BJ (cell line): ENCODE measurements around the gene RNU2-63P. TPM values are rescaled to one million over a fixed set of nuclear protein-coding genes. Genes with fewer than 3 reads are reported as not detected.
"Not testable (repeated sequence)": the region's sequence is repeated elsewhere in the genome, so short reads cannot be mapped to it uniquely, and the experiment has no call there.

Source experiments
- CTCF ChIA-PET: fragments of 350-600 bp; formaldehyde crosslinking; extraction: SDS; loops from one replicate; lab custom pipeline; 2021; ENCODE audit warnings: antibody characterized with exemption, inconsistent platforms; lab: Yijun Ruan, JAX
- POLR2A ChIA-PET: fragments of 300-600 bp; sonication (Branson Sonifier 250); formaldehyde crosslinking; extraction: SDS; loops from one replicate; lab custom pipeline; 2021; ENCODE audit warnings: antibody characterized with exemption; lab: Charles Lee
- DNase-seq: peaks from one replicate; pipeline ENCODE4 v3.0.0-alpha.2; 2011; ENCODE audit warnings: low read depth
- H3K27me3 ChIP-seq: 2 replicates; pipeline ENCODE4 v1.6.0; 2011; ENCODE audit warnings: low read length; ENCODE audit not compliant: control insufficient read depth, insufficient read depth
- H3K36me3 ChIP-seq: 2 replicates; pipeline ENCODE4 v1.5.1; 2011; ENCODE audit warnings: low read length; ENCODE audit not compliant: control insufficient read depth, insufficient read depth
- H3K4me3 ChIP-seq: 2 replicates; pipeline ENCODE4 v1.5.1; 2011; ENCODE audit warnings: low read depth, mild to moderate bottlenecking, control low read depth, low read length
- polyA plus RNA-seq: library from polyadenylated mRNA; depleted of rRNA; stranded (reverse); fragments of >200 nt; gene quantifications from 2 replicates; pipeline ENCODE4 v1.2.3, GENCODE V29; 2011
- TF ChIP-seq, protein P1 (sequence below): IDR thresholded peaks from 2 replicates; pipeline ENCODE4 v1.5.1; 2011; ENCODE audit warnings: low read depth, mild to moderate bottlenecking, control low read depth, inconsistent platforms, low read length, moderate library complexity; ENCODE audit not compliant: insufficient read depth

Gene RNU2-63P
- polyA plus RNA-seq, 1 experiment, result not detected

DNA sequence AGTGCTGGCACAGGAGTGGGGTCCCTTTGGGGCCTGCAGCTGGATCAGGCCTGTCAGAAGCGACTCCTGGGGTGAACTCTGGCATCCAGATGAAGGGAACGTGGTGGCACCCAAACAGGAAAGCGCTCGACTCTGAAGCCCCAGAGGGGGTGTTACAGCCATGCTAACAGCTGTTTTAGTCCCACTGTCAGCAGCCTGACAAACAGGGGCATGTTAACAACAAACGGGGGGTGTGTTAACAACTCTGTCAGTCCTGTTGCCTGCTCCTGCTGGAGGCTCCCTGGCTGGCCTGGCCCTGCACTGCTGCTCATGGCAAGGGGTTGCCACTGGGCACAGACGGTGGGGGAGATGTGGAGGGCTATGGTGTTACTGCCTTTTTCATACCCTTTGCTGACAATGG lies 2.6 kb upstream of the RNU2-63P start:
- H3K4me3 ChIP-seq, result no peak overlapping the region
- H3K27me3 ChIP-seq, result no peaks in the 10 kb centered on the region
- ChIA-PET CTCF (interaction anchor here (1.5 kb wide), 1 partner anchor 17 kb away, joined by 4 read pairs; no protein-coding TSS in a partner anchor), POLR2A (no interaction called here)
- DNase-seq, result no peak
- H3K36me3 ChIP-seq, result no peaks in the 10 kb centered on the region
- TF ChIP-seq, protein P1, sequence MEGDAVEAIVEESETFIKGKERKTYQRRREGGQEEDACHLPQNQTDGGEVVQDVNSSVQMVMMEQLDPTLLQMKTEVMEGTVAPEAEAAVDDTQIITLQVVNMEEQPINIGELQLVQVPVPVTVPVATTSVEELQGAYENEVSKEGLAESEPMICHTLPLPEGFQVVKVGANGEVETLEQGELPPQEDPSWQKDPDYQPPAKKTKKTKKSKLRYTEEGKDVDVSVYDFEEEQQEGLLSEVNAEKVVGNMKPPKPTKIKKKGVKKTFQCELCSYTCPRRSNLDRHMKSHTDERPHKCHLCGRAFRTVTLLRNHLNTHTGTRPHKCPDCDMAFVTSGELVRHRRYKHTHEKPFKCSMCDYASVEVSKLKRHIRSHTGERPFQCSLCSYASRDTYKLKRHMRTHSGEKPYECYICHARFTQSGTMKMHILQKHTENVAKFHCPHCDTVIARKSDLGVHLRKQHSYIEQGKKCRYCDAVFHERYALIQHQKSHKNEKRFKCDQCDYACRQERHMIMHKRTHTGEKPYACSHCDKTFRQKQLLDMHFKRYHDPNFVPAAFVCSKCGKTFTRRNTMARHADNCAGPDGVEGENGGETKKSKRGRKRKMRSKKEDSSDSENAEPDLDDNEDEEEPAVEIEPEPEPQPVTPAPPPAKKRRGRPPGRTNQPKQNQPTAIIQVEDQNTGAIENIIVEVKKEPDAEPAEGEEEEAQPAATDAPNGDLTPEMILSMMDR, result no peak

DNA sequence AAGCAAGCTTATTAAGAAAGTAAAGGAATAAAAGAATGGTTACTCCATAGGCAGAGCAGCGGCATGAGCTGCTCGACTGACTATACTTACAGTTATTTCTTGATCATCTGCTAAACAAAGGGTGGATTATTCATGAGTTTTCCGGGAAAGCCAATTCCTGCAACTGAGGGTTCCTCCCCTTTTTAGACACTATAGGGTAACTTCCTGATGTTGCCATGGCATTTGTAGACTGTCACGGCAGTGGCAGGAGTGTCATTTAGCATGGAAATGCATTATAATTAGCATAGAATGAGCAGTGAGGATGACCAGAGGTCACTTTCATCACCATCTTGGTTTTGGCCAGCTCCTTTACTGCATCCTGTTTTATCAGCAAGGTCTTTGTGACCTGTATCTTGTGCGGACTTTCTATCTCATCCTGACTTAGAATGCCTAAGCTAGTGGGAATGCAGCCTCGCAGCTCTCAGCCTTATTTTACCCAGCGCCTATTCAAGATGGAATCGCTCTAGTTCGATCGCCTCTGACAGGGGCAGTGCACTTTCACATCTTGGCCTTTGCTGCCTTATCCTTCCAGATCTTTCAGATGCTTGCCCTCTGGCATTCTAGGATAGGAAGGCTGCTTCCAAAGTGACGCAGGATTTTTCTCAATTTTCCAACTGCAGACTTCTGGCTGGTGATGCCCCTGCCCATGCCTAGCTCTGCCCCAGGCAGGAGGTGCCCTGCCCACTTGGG lies 1.9 kb upstream of the RNU2-63P start:
- POLR2A ChIA-PET, result not testable (repeated sequence)

DNA sequence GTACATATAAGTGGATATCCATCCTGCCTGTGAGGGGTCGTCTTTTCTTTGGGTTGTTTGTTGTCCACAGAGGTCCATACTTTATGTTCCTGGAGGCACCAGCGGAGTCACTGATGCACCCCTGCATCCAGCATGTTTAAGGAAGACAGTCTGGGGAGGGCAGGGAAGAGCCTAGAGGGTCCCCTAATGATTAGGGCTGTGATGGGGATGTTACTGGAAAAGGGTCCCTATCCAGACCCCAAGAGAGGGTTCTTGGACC lies 1.4 kb upstream of the RNU2-63P start:
- H3K36me3 ChIP-seq, DNase-seq, CTCF ChIA-PET, H3K4me3 ChIP-seq, H3K27me3 ChIP-seq, POLR2A ChIA-PET: not testable (repeated sequence)

More for the DNA sequence above, 1.9 kb upstream of the RNU2-63P start:
- H3K4me3 ChIP-seq, H3K36me3 ChIP-seq, H3K27me3 ChIP-seq, DNase-seq: not testable (repeated sequence)
- CTCF ChIA-PET, result interaction anchor here (1.5 kb wide), 1 partner anchor 16 kb away, joined by 4 read pairs; no protein-coding TSS in a partner anchor

DNA sequence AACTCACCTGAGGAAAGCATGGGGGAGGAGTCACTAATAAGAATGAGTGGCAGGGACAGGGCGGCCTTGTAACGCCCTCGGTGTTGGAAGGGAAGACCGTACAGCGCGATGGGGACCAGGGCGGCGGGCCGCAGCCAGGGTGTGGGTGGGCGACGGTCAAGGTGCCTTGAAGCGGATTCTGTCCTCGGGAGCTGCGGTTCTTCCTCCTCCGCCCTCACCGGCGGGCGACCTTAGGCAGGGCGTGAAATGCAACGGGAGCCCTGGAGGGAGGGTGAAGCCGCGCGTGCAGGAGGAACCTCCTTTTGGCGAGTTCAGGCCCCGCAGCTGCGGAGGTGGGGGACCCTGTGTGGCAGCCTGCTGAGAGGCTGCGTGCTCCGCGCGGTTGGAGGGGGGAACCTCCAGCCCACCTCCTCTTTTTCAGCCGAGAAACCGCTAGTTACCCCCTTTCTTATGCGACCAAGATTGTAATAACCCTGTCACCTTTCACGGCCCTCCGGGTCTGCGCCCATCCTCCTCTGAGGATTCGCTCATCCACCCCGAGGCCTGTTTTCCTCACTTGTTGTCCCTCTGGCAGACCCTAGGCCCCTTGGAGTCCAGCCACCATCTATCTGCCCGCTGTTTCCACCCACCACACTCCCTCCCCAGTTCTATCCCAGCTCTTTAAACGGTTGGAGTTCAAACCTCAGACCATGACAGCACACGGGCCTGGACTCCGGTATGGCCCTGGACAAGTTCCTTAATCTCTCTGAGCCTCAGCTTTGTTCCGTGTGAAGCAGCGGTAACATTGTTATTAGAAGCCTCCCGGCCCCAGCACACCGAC lies 823 bp upstream of the RNU2-63P start:
- POLR2A ChIA-PET, result no interaction called here
- CTCF ChIA-PET, result interaction anchor here (1.0 to 2.7 kb wide), 2 partner anchors 12 to 15 kb away, joined by 3 to 10 read pairs; no protein-coding TSS in a partner anchor
- H3K36me3 ChIP-seq, result no peaks in the 10 kb centered on the region
- H3K4me3 ChIP-seq, result peak overlapping the region; percentile 42
- TF ChIP-seq, protein P1, result no peak
- no peaks in the 10 kb centered on the region; the same call in 1 of the 2 replicates for H3K27me3 ChIP-seq
- DNase-seq, result no peak

DNA sequence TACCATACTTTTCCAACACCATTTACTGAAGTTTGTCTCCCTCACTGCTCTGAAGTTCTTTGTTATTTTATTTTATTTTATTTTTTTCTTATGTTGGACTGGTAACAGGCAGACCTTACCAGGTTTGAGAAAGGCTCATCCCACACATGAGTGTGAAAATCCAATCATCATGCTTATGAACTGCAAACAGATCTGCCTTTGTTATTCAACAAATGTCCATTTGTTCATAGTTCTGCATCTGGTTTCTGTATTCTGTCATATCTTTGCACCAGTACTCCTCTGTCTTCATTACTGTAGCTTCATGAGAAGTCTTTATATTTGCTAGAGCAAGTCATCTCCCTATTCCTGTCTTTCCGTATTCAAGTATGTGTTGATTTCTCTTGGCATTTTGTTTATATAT lies 5.3 kb downstream of the RNU2-63P start:
- CTCF ChIA-PET, result interaction anchor here (1.2 kb wide), 1 partner anchor 9 kb away, joined by 7 read pairs; no protein-coding TSS in a partner anchor
- POLR2A ChIA-PET, result no interaction called here
- DNase-seq, result no peak
- H3K4me3 ChIP-seq, result no peak overlapping the region
- no peaks in the 10 kb centered on the region; the same call in 1 of the 2 replicates for H3K27me3 ChIP-seq
- no peaks in the 10 kb centered on the region for H3K36me3 ChIP-seq
- TF ChIP-seq, protein P1, result no peak

DNA sequence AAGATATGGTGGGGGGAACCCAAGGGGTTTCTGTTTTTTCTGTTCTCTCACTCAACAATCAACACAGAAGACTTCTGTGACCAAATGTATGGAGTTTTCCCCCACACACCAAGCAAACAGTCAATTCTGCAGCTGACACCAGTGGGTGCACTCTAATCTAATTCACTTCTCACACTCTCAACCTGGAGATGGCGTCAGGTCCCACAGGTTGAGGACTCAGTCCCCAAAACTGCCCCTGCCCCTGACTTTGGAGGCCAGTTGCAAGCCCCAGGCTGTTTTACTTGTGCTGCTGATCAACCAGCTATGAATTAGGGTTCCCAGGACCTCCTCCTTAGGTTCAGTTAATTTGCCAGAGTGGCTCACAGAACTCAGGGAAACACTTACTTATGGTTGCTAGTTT lies 6.2 kb downstream of the RNU2-63P start:
- TF ChIP-seq, protein P1, result no peak
- ChIA-PET CTCF (interaction anchor here (0.9 to 1.2 kb wide), 2 partner anchors 8 to 12 kb away, joined by 3 to 7 read pairs; no protein-coding TSS in a partner anchor), POLR2A (no interaction called here)
- H3K4me3 ChIP-seq, result no peak overlapping the region
- H3K36me3 ChIP-seq, result no peaks in the 10 kb centered on the region
- no peak for DNase-seq
- H3K27me3 ChIP-seq, result no peaks in the 10 kb centered on the region; the same call in 1 of the 2 replicates
